T-helper 2 cell treated with Interferon-gamma antibody and Interleukin-4, amounts not matched to agents 100 ng/mL and 5 ng/mL, for 36 hours (primary cell): ENCODE measurements around the gene COX4I1. TPM values are rescaled to one million over a fixed set of nuclear protein-coding genes. Genes with fewer than 3 reads are reported as not detected.

Source experiments
- intact Hi-C: fragments of 100-400 bp; cut with micrococcal nuclease; formaldehyde crosslinking; loops from one replicate; pipeline ENCODE4 v1.15.1; 2023
- total RNA-seq: library from RNA; stranded (reverse); gene quantifications from 2 replicates; pipeline ENCODE4 v1.2.3, GENCODE V29; 2022

The COX4I1 gene
- total RNA-seq, 1 donor from 2014 or later = 448 TPM

- intact Hi-C loops = no loop called here
Measured at GRCh38 chr16:85856079-85856478, 56.6 kb downstream of the COX4I1 start.

- intact Hi-C loops = no loop called here
Measured at GRCh38 chr16:85856585-85856984, 57.1 kb downstream of the COX4I1 start.

Other genes starting within 250 kb of the COX4I1 start
- 56.9 and 58.8 TPM in 2 replicates for gene GSE1, start 186.4 kb upstream of the COX4I1 start, total RNA-seq
- 53.7 and 60.1 TPM in 2 replicates for gene GINS2, start 110.7 kb upstream of the COX4I1 start, total RNA-seq
- gene C16orf74, start 48.6 kb upstream of the COX4I1 start, total RNA-seq = 0.16 and 0.34 TPM in 2 replicates
- gene EMC8, start 151 bp upstream of the COX4I1 start, total RNA-seq = 30.9 and 31.9 TPM in 2 replicates
- gene IRF8, start 99.5 kb downstream of the COX4I1 start, total RNA-seq = 5.1 and 6.9 TPM in 2 replicates